ENCODE results near the gene HDAC11.

Gene HDAC11

DNA sequence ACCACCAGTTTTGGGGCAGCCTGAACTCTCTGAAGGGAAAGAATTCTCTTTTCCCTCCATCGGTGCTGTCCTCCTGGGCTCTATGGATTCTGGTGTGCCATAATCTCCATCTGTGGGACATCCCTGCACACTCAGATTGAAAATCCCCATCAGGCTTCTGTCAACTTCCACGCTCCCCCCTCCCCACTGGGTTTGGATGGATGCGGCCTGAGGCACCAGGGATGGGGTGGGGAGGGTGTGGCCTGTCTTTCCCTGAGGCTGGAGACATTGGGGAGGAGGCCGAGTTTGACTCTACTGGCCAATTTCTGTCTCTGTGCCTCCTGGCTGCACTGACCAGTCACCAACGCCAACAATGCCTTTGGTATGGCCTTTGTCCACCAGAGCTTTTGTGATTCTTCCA, 52.5 kb downstream of the HDAC11 start:
- TF ChIP-seq CREB1 (IDR thresholded peaks at IDR 0.05; ENCODE audit: low read depth) (no peak), NFIC (IDR thresholded peaks at IDR 0.05) (no peak), YY1 (IDR thresholded peaks at IDR 0.05; ENCODE audit: low read depth) (no peak)

DNA sequence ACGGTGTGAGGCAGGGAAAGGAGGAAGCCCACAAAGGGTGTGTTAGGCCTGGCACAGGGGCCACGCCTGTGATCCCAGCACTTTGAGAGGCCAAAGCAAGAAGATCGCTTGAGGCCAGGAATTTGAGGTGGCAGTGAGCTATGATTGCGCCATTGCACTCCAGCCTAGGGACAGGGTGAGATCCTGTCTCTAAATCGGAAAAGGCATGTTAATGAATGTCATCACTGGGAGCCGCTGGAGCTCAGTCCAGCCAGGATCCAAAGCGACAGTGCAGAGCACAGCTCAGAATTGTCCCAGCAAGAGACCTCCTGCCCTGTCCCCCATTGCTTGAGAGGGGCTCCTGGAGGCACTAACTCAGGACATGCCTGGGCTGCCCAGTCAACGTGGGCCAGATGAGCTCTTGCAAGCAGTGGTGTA, 53.8 kb downstream of the HDAC11 start:
- TF ChIP-seq EGR1 (IDR thresholded peaks at IDR 0.05) (no peak), TEAD4 (IDR thresholded peaks at IDR 0.05) (no peak)

DNA sequence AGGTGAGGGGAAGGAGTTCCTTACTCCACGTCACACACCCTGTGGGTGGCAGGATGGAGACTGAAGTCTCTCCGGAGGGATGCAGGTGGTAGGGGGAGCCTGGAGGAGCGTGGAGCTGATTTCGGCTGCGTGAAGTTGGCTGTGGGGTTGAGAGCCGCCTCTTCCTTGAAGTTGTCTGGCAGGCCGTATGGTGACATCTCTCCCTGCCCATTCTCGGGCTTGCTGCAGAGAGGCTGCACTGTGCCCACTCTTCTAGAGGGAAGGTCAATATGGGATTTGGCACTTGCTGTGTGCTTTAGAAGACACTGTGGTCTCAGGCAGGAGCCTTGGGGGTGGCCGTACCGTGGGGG, 55.4 kb downstream of the HDAC11 start:
- no peak for TF ChIP-seq USF1 (IDR thresholded peaks at IDR 0.05)
- no peak for TF ChIP-seq EP300 (IDR thresholded peaks at IDR 0.05; ENCODE audit: borderline replicate concordance)
- no peak for TF ChIP-seq FOXM1 (IDR thresholded peaks at IDR 0.05; ENCODE audit: borderline replicate concordance, low read depth)
- TF ChIP-seq TEAD4 (IDR thresholded peaks at IDR 0.05): no peak
- TF ChIP-seq ZBTB7A (IDR thresholded peaks at IDR 0.05; ENCODE audit: low read depth): no peak
- no peak for TF ChIP-seq TAF1 (IDR thresholded peaks at IDR 0.05; ENCODE audit: low read depth)
- no peak for TF ChIP-seq CEBPB (IDR thresholded peaks at IDR 0.05)
- TF ChIP-seq MAX (IDR thresholded peaks at IDR 0.05): no peak
- TF ChIP-seq RAD21 (IDR thresholded peaks at IDR 0.05; ENCODE audit: low read depth): no peak
- no peak for TF ChIP-seq CREB1 (IDR thresholded peaks at IDR 0.05; ENCODE audit: low read depth)
- TF ChIP-seq NFIC (IDR thresholded peaks at IDR 0.05): no peak
- no peak for TF ChIP-seq TCF12 (IDR thresholded peaks at IDR 0.05; ENCODE audit: low read depth)
- no peak for TF ChIP-seq EGR1 (IDR thresholded peaks at IDR 0.05)
- no peak for TF ChIP-seq YY1 (IDR thresholded peaks at IDR 0.05; ENCODE audit: low read depth)
- TF ChIP-seq REST (IDR thresholded peaks at IDR 0.05; ENCODE audit: low read depth): no peak

DNA sequence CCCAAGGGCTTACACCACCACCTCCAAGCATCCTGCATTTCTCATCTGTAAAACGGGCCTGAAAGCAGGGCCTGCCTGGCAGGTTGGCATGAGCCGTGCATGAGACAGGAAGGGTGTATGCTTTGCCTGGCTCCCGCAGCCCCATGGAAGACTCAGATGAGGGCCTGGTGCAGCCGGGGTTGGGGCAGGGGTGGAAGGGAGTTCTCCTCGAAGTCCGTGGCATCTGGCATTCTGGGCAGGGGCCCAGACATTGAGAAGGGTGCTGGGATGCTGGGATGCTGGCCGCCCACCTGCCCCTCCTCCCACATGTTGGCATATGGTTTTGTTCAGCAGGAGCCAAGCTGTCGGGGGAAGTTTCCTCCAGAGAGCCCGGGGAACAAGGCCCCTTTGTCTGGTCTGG, 55.8 kb downstream of the HDAC11 start:
- TF ChIP-seq USF1 (IDR thresholded peaks at IDR 0.05) (no peak), REST (IDR thresholded peaks at IDR 0.05; ENCODE audit: low read depth) (no peak), EP300 (IDR thresholded peaks at IDR 0.05; ENCODE audit: borderline replicate concordance) (no peak), RAD21 (IDR thresholded peaks at IDR 0.05; ENCODE audit: low read depth) (no peak), CREB1 (IDR thresholded peaks at IDR 0.05; ENCODE audit: low read depth) (no peak), TAF1 (IDR thresholded peaks at IDR 0.05; ENCODE audit: low read depth) (no peak), YY1 (IDR thresholded peaks at IDR 0.05; ENCODE audit: low read depth) (no peak), NFIC (IDR thresholded peaks at IDR 0.05) (no peak), EGR1 (IDR thresholded peaks at IDR 0.05) (no peak), ZBTB7A (IDR thresholded peaks at IDR 0.05; ENCODE audit: low read depth) (no peak), CEBPB (IDR thresholded peaks at IDR 0.05) (no peak), TEAD4 (IDR thresholded peaks at IDR 0.05) (no peak), TCF12 (IDR thresholded peaks at IDR 0.05; ENCODE audit: low read depth) (no peak), MAX (IDR thresholded peaks at IDR 0.05) (no peak), FOXM1 (IDR thresholded peaks at IDR 0.05; ENCODE audit: borderline replicate concordance, low read depth) (no peak)

- TF ChIP-seq EP300 (IDR thresholded peaks at IDR 0.05; ENCODE audit: borderline replicate concordance): no peak
- TF ChIP-seq TCF12 (IDR thresholded peaks at IDR 0.05; ENCODE audit: low read depth): no peak
- TF ChIP-seq MAX (IDR thresholded peaks at IDR 0.05): no peak
- TF ChIP-seq RAD21 (IDR thresholded peaks at IDR 0.05; ENCODE audit: low read depth): no peak
- TF ChIP-seq YY1 (IDR thresholded peaks at IDR 0.05; ENCODE audit: low read depth): no peak
- TF ChIP-seq CREB1 (IDR thresholded peaks at IDR 0.05; ENCODE audit: low read depth): no peak
- no peak for TF ChIP-seq ZBTB7A (IDR thresholded peaks at IDR 0.05; ENCODE audit: low read depth)
- no peak for TF ChIP-seq EGR1 (IDR thresholded peaks at IDR 0.05)
- no peak for TF ChIP-seq NFIC (IDR thresholded peaks at IDR 0.05)
- no peak for TF ChIP-seq TEAD4 (IDR thresholded peaks at IDR 0.05)
- TF ChIP-seq TAF1 (IDR thresholded peaks at IDR 0.05; ENCODE audit: low read depth): no peak
- TF ChIP-seq USF1 (IDR thresholded peaks at IDR 0.05): no peak
Observed at GRCh38 chr3:13536432-13536831, 56.3 kb downstream of the HDAC11 start.

GRCh38 chr3:13536832-13537231, 56.7 kb downstream of the HDAC11 start:
- no peak for TF ChIP-seq NFIC (IDR thresholded peaks at IDR 0.05)
- no peak for TF ChIP-seq REST (IDR thresholded peaks at IDR 0.05; ENCODE audit: low read depth)
- TF ChIP-seq EP300 (IDR thresholded peaks at IDR 0.05; ENCODE audit: borderline replicate concordance): no peak
- no peak for TF ChIP-seq TCF12 (IDR thresholded peaks at IDR 0.05; ENCODE audit: low read depth)
- TF ChIP-seq ZBTB7A (IDR thresholded peaks at IDR 0.05; ENCODE audit: low read depth): no peak
- no peak for TF ChIP-seq USF1 (IDR thresholded peaks at IDR 0.05)
- no peak for TF ChIP-seq CEBPB (IDR thresholded peaks at IDR 0.05)
- TF ChIP-seq YY1 (IDR thresholded peaks at IDR 0.05; ENCODE audit: low read depth): no peak
